Measurements from ENCODE around the gene SMAD3.

GRCh38 chr15:67038736-67039135 lies 26.7 kb upstream of the SMAD3 start:
- no peak for TF ChIP-seq CTCF (IDR thresholded peaks at IDR 0.05)
- TF ChIP-seq POLR2A (IDR thresholded peaks at IDR 0.05): no peak
